Measurements from ENCODE around the gene ICE2.

The ICE2 gene

GRCh38 chr15:60370869-60371136 is 108.1 kb downstream of the ICE2 start:
- no peak for DNase-seq (ENCODE audit: low read depth)

DNA sequence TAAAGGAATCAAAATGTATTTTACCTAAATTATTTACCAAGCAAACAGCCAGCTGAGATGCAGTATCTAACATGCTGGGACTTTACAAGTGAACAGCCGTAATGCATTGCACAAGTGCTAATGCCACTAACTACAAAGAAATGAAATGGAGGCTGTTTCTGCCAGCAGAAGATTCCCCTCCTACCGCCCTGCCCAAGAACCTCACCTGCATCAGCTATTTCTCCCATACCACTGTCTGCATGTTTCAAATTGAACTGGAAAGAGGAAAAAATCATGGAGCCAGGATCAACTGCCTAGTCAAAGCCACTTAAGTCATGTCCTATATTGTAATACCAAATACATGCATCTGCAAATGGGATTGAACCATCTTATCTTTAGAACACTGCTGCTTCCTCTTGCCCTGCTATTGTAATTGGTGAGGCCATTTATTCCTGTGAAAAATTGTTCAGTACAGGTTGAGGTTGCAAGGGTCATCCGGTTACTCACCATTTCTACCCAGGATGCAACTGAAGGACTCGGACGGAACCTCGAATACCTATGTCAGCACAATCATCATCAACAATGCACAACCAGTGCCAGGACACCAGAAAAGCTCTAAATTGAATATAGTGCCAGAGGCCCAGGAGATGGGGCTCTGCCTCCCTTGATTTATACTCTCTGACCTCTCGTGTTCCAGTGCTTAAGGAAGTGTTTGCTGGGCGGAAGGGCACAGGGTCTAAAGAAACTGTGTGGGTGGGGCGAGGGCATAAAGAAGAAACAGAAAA is 108.7 kb downstream of the ICE2 start:
- no peak for DNase-seq (ENCODE audit: low read depth)

DNA sequence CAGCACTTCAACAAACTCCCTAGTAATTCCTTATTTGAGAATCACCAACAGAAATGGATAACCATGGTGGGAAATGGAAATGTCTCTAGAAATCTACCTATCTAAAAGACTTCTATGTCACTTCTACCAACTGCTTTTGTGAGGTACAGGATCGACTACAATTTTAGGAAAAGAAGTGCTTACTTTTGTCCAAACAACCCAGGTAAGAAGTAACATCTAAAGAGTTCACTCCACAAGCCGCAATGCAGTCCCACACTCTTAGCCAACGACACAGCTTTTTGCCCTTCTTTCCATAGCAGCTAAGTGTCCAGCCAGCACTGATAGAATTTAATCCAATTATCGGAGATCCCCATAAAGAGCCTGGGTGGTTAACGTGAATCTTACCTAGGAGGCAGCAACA is 109.2 kb downstream of the ICE2 start:
- DNase-seq (ENCODE audit: low read depth) = no peak
